HG03439 (cell line): ENCODE data around the gene GGTA1.
"Not testable (repeated sequence)": the region's sequence is repeated elsewhere in the genome, so short reads cannot be mapped to it uniquely, and the experiment has no call there.

Experiments used
- ATAC-seq: cut with Tn5 transposase; IDR thresholded peaks from one replicate; pipeline ENCODE4 v1.9.1; 2021; ENCODE audit warnings: mild to moderate bottlenecking, moderate library complexity; ENCODE audit not compliant: unreplicated experiment

GGTA1 gene

DNA sequence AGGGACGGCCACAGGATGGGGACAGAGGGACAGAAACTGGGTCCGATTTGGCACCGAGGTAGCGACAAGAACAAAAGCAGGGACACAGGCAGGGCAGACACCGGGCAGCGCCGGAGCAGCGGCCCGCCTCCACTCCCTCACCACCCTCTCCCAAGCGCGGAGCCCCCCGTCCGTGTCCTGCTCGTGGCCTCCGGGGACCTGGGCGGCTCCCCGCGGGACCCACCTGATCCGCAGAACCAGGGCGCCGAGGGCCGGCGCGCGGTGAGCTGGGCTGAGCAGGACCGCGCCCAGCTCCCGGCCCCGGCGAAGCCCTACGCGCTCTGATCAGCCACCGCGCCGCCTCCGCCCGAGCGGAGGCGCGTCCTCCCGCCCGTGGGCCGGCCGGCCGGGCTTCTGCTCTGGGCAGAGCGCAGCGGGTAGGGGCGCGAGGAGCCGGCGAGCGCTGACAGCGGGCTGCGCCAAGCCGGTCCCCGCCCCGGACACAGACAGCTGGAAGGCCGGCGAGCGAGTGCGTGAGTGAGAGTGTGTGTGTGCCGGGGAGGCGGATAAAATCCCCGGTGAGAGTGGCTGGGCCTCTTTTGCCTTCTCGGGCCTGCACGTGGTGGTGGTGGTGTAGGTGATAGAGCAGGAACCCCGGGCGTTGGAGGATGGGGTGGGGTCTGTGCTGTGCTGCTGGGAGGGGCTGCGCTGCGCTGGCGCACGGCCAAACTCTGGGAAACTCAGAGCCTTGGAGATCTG is at the start of gene GGTA1:
GGTA1 (minus strand) TSS at position 418 of the 738 bp plus-strand sequence. CDS start 31,922 bp downstream, outside the sequence.
- ATAC-seq = no peak

DNA sequence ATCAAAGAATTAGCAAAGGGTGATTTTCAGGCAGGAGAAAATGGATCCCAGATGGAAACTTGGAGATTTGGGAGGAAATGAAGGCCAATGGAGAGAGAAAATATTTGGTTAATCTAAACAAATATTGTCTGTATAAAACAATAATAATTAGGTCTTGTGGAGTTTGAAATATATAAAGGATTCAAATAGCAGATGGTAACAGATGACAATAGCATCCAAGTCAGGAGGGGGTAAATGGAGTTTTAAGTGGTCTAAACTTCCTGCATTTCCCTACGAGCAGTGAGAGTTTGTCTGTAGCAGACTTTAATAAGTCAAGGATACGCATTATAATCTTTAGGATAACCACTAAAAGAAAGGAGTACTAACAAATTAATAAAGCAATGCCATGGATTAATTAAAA is 49.0 kb upstream of the GGTA1 start:
- no peak for ATAC-seq

DNA sequence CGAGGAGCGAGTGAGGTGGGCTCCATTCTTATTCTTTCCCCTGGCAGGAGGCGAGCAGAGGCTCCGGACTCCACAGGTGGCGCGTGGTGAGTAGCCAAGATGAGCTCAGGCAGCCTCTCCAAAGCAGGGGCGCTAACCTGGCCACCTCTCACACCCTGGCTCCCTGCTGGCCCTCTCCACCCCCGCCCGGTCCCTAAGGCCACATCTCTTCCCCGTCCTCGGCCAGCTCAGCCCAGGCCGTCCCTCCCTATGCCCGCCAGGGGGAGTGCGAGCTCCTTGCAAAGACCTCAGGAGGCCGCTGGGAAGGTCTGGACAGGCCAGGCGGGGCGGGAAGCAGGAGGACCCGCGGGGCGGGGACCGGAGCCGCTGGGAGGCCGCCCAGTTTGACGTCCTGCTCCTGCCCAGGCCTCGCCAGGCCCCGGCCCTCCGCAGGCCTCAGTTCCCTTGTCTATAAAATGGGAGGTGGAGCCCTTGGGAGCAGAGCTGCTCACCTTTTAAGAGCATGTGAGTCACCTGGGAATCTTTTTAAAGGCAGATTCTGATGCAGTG is 46.3 kb upstream of the GGTA1 start:
- peak; percentile 81 for ATAC-seq

DNA sequence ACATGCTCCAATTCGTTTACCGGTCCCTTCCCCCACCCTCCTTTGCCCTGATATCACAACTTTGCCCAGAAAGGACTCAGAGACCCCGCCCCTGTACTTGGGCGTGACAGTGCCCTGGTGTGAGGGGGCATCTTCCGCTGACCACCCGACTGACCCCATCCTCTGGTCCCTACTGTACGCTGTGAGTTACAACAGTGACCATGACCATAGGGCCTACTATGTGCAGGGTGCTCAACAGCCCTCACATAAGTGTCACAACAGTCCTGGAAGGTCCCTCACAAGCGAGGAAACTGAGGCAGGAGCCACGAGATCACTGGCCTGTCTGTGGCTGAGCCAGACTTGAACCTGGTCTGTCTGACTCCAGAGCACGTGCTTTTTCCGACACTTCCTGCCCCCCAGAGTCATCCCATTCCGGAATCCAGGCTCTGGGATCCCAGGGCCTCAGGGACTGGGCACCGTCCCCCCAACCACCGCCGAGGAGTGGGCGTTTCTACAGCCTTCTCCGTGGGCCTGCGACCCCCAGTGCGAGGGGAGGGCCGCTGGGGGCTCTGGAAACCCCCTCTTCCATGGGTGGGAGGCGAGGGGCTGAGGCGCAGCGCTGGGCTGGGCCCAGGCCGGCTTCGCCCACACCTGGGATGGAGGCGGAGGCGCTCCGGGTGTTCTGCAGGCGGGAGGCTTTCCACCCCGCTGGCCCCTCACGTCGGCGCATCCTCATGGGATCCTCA is 45.7 kb upstream of the GGTA1 start:
- ATAC-seq = no peak

DNA sequence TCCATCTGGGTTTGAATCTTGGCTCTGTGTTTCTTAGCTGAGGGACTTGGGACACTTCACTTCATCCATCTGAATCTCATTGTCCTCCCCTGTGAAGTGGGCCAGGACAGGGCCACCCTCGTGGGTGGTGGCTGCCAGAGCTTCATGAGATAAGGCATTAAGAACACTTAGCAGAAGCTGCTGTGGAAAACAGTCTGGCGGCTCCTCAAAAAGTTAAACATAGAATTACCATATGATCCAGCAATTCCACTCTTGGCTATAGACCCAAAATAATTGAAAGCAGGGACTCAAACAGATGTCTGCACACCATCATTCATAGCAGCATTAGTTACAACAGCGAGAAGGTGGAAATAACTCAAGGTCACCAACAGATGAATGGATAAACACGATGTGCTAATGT is 42.4 kb upstream of the GGTA1 start:
- no peak for ATAC-seq

DNA sequence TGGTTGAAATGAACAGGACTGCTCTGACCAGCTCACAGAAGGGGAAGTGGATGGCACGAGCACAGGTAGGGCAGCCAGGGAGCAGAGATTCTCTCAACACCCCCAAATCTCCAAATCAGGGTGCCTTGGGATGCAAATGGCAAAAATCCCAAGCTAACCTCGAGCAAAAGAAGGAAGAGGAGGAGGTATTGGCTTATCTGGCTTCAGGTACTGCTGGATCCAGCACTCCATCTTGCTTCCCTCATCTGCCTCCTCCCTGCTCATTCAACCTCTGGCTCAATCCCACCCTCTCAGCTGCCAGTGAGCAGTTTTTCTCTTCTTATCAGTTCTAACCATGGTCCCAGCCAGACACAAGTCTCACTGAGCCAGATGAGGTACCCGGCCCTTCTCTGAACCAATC is 41.6 kb upstream of the GGTA1 start:
- ATAC-seq = no peak

DNA sequence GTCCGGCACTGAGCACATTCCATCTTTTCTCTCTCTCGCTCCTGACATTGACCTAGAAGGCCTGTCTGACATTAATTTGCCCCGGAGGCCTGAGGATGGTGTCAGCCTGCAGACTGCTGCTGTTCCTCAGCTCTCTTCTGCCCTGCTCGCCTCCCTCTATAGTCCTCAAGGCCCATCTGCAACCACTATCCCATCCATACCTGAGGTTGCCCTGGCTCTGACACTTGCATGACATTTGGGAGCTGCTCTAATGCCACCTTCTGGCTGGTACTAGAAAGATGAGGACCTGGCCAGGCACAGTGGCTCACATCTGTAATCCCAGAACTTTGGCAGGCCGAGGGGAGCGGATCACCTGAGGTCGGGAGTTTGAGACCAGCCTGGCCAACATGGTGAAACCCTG is 38.6 kb upstream of the GGTA1 start:
- no peak for ATAC-seq

DNA sequence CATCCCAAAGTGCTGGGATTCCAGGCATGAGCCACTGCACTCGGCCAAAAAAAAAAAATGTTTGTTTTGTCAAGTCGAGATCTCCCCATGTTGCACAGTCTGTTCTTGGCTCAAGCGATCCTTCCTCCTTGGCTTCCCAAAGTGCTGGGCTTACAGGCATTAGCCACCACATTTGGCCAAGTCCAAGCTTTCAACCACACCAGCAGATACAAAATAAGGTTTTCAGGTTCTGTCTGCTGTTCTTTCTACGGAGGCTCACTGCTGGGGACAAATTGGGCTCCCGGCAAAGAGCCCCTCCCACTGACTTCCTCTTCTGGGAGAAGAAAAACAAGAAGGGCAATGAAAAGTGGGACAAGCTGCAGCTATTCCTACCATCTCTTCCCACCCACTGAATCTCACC is 37.6 kb upstream of the GGTA1 start:
- no peak for ATAC-seq

DNA sequence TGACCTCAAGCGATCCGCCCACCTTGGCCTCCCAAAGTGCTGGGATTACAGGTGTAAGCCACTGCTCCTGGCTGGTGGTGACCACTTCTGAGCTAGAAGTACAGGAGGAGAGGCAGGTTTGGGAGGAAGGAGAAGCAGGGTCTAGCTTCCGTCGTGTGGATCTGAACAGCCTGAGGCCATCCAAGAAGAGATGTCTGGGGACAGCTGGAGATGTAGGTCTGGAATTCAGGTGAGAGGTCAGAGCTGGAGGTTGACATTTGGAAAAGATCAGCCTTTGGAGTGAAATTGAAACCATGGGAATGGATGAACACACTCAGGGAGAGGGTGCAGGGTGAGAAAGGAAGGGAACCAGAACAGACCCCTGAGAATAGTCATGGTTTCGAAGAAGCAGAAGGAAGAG is 33.2 kb upstream of the GGTA1 start:
- ATAC-seq = no peak

DNA sequence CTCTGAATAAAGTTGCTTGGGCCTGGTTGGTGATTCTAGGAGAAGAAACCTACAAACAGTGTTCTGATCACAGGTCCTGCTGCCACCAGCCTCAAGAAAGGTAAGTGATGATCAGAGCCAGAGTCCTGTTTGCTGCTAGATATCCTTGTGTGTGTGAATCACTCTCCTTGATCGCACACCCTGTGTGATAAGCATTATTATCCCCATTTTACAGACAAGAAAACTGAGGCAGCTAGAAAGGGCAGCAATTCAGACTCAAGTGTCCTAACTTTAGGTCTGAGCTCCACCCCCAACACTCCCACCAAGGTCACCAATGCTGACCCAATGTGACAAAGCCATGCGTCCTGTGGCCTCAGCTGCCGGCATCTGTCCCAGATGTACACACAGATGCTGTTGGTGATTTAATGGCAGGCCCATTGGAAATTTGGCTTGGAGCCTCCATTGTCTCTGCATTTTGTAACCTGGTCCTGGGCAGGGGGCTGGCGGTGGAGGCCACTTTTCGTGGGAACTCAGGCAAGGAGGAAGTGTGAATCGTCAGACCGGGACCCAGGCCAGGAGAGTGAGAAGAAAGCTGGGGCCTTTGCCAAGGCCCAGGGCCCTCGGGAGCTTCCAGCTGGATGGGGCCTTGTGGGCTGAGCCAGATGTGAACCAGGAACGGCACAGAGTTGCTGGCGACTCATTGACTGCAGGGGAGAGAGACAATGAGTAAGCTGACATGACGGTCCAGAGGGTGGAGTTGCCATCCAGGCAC is 29.8 kb upstream of the GGTA1 start:
- ATAC-seq = no peak

DNA sequence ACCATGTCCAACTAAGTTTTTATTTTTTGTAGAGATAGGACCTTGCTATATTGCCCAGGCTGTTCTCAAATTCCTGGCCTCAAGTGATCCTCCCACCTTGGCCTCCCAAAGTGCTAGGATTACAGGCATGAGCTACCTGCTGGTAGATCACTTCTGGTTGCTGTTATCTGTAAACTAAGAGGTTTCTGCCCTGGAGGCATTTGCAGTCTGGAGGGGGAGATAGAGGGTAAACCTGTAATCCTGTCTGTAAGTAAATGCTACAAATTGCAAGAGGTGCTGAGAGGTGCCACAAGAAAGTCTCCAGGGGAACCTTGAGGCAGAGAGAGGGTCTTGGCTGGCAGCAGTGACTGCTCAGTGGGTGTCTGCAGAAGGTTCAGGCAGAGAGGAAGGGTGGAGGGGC is 29.0 kb upstream of the GGTA1 start:
- no peak for ATAC-seq

DNA sequence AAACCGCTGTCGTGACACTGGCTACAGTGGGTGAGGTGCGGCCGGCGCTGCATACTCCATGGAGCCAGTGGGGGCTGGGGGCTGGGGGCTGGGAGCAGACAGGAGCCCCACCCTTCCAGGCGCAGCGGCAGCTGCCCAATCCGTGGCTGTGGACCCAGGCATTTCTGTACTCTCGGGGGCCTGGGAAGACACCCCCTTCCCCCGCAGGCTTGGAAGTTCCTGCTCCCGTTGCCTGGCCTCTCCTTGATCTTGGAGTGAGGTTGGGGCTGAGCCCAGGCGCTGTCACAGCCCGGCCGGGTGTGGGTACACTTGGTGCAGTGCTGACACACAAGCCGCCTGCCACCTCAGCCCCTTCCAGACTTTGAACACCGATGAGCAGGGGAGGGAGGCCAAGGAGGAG is 27.7 kb upstream of the GGTA1 start:
- ATAC-seq = no peak

DNA sequence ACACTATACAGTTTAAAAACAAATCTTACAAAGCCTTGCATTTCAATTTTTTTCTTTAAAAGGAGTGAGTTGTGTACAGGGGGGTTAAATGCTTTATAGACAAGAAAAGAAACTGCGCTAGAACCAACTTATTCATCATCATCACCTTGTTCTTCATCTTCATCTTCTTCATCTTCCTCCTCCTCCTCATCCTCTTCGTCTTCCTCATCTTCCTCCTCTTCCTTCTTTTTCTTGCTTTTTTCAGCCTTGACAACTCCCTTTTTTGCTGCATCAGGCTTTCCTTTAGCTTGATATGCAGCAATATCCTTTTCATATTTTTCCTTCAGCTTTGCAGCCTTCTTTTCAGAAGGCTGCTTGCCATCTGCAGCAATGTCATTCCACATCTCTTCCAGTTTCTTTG is 20.0 kb upstream of the GGTA1 start:
- ATAC-seq = not testable (repeated sequence)

DNA sequence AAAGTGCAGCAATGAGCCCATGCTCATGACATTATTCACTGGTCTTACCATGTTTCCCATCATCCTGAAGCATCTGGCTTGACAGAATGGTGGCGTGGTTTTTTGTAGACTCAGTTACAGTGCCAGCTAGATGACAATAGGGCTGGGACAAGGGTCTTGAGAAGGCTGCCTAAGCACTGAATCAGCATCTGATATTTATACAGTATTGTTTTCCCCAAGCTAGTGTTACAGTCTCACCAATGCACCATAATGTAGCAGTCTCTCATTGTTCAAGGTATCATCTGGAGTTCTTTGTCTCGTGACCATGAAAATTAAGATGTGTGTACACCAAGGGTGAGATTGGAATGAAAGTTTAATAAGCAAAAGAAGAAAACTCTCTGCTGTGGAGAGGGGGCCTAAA is 19.0 kb upstream of the GGTA1 start:
- no peak for ATAC-seq

DNA sequence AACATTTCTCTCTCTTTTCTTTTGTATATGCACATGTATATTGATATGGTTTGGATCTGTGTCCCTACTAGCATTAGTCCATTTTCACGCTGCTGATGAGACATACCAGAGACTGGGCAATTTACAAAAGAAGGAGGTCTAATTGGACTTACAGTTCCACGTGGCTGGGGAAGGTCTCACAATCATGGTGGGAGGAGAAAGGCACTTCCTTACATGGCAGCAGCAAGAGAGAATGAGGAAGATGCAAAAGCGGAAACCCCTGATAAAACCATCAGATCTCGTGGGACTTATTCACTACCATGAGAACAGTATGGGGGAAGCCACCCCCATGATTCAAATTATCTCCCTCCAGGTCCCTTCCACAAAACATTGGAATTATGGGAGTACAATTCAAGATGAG is 13.5 kb upstream of the GGTA1 start:
- ATAC-seq = not testable (repeated sequence)

DNA sequence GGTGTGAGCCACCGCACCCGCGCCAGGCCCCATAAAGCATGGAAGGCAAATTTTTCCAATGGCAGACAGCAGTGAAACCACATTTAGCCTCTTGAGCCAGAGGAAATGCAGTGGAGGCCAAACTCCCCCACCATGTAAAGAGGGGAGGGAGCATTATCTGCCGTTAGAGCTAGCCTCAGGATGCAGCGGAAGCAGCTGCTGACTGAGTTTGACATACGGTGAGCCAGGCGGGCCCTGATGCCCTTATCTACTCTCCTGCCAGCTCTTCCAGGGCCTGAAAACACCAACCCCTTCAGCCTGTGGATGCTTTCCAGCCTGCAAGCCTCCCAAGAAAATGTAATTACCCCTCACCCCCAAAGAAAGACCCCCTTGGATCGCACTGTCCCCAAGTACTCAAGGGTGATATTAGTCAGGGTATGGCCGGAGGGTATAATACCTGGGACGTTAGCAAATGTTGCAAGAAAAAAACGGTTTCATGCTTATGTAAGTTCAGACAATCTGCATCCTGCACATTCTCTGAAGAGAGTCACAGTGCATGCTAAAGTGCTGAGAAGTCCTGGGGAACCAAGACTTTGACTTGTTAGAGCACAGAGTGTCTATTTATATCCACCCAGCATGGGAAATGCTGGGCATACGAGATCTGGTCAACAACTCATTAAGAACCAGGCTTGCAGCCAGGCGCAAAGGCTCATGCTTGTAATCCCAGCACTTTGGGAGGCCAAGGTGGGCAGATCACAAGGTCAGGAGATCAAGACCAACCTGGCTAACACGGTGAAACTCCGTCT is 11.3 kb upstream of the GGTA1 start:
- ATAC-seq = no peak

DNA sequence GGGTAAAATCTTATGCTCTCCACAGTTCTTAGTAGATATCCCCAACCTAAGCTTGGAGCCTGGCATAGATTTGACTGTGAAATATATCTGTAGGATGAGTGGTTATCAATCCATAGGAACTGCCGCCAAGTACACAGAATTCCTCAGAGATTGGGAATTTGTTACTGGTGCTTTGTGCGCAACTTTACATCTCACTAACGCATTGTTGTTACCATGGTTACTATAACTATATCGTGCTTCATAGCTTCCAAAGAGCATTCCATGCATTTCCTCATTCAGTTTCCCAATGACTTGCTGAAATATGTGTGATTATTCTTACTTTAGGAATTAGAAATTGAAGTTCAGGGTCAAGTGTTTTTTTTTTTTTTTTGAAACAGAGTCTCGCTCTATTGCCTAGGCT is 9.5 kb upstream of the GGTA1 start:
- ATAC-seq = no peak

DNA sequence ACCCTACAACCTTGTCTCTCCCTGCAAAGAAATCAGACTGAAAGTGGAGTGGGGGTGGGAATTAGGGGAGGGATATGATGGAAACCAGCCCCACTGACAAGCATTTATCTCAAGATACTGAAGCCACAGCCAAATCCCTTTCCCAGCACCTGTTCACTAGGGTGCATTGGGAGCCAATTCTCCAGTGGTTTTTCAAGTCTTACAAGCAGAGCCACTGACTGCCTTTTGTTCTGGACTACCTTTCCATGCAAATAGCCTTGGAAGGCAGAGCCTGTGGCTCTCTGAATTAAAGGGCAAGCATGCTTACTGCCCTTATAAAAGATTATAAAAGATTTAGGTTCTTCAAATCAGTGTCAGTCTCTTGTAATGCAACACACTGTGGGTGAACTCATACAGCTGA is 8.8 kb upstream of the GGTA1 start:
- no peak for ATAC-seq

DNA sequence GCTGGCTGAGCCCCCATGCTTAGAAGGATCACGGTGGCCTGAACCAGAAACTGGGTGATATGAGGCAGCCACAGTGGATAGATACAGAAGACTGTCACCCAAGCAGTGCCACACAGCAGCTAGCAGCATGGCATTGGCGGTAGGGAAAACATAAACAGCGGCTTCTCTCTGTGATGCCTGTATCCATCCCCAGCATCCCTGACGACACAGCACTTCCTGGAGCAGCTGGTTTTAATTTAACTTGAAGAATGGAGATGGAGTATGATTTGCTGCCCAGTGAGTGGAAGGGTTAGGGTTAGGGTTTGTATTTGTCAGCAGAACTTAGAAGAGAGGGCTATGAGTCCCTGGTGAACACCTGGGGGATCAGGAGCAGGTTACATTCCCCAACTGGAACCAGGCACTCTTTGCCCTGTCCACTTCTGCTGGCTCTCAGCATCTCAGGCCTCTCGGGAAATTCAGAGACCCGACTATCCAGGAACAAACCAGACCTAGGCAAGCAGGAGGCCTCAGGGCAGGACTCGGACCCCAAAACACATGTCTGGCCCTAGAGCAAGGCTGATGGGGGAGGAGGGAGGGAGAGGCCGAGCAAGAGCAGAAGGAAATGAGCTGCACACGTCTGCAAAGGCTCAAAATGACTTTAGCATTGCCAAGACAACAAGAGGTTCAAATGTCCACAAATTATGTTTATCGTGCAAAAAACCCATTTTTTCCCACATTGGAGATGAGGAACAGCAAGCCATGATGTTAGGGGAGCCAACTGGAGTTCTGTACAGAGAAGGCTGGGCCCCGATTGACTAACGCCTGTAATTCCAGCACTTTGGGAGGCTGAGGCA is 6.5 kb upstream of the GGTA1 start:
- ATAC-seq = no peak

DNA sequence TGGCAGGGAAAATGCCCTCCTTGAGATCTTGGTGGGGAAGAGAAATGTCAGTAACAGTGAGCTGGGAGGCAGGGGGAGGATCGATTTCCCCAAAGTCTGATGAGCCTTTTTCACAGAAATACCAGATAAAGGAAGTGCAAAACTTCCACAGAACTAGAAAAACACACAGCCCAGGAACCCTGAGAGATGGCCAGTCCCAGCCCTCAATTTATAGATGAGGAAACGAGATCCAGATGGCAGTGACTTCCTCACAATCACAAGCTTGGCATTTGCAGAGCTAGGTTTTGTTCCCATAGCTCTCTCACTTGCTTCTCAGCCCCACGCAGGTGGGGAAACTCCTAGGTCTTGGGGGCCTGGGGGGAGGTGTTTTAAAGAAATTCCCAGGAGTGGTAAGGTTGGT is 3.8 kb upstream of the GGTA1 start:
- ATAC-seq = no peak
